DMS153 treated with DMSO at 0.1 percent for 48 hours (cell line): ENCODE measurements around the gene UNC93B1.

ENCODE experiments used
- DNase-seq: peaks from one replicate; lab custom pipeline; 2025; ENCODE audit not compliant: unreplicated experiment; lab: John Stamatoyannopoulos, UW

UNC93B1 gene

DNA sequence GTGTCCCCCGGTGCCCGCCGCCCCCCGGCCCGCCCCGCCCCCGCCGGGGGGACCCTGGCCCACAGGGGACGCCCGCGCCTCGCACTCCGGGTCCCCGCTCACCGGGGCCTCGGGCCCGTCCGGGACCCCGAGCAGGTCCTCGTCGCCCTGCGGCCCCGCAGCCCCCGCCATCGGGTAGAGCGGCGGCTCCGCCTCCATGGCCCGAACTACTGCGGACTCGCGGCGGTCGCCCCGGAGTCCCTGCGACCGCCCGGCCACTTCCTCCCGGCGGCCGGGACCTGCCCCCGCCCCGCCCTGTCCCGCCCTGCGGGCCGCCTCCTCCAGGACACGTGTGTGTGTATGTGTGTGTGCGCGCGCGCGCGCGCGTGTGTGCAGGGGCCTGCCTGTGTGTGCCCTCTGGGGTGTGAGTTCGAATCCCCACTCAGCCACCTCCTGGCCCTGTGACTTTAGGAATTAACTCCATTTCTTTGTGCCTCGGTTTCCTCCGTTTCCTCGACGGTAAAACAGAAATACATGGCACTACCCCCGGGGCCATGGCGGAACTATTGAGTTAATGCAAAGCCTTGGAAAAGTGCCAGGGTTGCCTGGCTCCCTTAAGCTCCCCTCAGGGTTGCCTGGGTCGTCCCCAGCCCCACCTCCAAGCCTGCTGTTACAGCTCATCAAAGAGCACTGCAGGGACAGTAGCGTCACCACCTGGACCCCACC is at the start of gene UNC93B1:
Gene UNC93B1 (minus strand): TSS at position 252 of the 705 bp plus-strand sequence. CDS start 54 bp downstream, at position 198.
- no peak for DNase-seq

DNA sequence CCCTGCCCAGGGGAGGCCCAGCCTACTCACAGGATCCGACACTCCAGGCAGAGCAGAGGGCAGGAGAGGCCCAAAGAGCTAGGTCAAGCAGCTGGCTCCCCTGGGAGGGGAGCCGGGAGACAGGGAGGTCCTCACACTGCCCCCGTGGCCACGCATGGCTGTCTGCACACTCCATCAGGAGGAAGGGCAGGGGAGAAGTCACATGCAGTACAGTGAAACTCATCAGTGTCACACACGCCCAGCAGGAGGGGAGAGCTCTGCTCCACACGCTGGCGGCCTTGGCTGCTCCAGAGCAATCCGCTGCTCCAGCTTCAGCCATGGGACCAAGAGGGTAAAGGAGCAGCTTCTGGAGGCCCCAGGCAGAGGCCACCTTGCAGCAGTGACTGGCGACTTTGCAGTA is 49.2 kb upstream of the UNC93B1 start:
- DNase-seq: no peak

GRCh38 chr11:68052137-68052873 is 48.4 kb upstream of the UNC93B1 start:
- DNase-seq: no peak

GRCh38 chr11:68051191-68052136 is 47.6 kb upstream of the UNC93B1 start:
- DNase-seq: no peak

GRCh38 chr11:68050371-68050841 is 46.5 kb upstream of the UNC93B1 start:
- DNase-seq: no peak

GRCh38 chr11:68049509-68050370 is 45.8 kb upstream of the UNC93B1 start:
- DNase-seq: no peak

GRCh38 chr11:68048681-68049508 is 45.0 kb upstream of the UNC93B1 start:
- DNase-seq: no peak

DNA sequence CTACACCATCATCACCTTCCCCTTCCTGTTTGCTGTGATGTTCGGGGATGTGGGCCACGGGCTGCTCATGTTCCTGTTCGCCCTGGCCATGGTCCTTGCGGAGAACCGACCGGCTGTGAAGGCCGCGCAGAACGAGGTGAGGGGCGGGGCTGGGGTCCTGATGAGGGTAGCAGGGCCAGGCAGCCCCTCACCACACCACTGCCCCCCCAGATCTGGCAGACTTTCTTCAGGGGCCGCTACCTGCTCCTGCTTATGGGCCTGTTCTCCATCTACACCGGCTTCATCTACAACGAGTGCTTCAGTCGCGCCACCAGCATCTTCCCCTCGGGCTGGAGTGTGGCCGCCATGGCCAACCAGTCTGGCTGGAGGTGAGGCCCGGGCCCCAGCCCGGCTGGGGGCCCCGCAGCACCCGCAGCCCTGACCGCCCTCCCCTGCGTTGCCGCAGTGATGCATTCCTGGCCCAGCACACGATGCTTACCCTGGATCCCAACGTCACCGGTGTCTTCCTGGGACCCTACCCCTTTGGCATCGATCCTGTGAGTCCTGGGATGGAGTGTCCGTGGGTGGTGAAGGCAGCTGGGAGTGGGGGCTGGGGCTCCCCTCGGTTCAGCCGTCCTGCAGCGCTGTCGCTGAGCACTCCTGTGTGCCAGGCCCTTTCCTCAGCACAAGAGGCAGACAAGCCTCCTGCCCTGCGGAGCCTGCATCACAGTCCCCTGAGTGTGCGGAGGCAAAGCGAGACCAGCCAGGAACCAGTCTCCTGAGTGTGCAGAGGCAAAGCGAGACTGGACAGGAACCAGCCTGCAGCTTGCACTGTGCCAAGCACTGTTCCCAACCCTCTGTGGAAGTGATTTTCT is 43.8 kb upstream of the UNC93B1 start:
- no peak for DNase-seq

- no peak for DNase-seq
These were observed 41.0 kb upstream of the UNC93B1 start for GRCh38 chr11:68044898-68045351.

DNA sequence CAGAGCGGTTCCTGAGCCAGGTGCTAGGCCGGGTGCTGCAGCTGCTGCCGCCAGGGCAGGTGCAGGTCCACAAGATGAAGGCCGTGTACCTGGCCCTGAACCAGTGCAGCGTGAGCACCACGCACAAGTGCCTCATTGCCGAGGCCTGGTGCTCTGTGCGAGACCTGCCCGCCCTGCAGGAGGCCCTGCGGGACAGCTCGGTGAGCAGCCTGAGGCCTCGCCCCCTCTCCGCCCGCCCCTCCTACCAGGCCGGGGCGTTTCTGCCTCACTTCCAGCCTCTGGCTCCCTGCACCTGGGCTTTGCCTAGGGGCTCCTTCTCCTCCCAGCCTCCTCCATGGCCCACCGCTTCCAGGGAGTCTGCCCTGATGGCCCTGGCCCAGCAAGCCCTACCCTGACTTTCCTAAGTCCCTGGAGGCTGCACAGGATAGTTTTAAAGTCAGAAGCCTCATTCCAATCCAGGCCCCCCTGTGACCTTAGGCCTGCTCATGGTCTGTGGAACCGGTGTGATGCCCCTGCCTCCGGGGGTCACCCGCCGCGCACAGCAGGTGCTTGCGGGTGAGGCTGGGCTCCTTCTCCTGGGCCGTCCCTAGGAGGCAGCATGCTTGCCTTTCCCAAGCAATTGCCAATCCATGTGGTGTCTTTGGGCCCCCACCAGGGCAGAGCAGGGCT is 40.4 kb upstream of the UNC93B1 start:
- no peak for DNase-seq

GRCh38 chr11:68043349-68044144 is 39.6 kb upstream of the UNC93B1 start:
- DNase-seq: no peak

DNA sequence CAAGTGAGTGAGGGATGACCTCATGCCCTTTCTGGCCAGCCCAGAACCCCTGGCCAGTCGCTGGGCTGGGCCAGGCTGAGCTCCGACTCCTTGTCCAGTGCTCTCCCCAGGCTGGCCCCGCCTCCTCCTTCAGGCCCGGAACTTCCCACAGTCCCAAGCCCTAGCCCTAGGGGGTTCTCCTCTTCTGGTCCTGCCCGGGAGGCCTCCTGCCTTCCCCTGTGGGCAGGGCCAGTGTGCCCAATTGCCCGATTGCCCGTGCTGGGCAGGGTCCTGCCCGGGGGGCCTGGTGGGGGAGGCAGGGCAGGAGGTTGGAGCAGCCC is 39.1 kb upstream of the UNC93B1 start:
- no peak for DNase-seq

GRCh38 chr11:68042219-68043028 is 38.5 kb upstream of the UNC93B1 start:
- no peak for DNase-seq

- DNase-seq: no peak
These were observed 37.8 kb upstream of the UNC93B1 start for GRCh38 chr11:68041617-68042218.

GRCh38 chr11:68040957-68041591 is 37.2 kb upstream of the UNC93B1 start:
- DNase-seq: no peak
